ENCODE data around the gene BABAM2. TPM values are rescaled to one million over a fixed set of nuclear protein-coding genes. Genes with fewer than 3 reads are reported as not detected.
"Not testable (repeated sequence)": the region's sequence is repeated elsewhere in the genome, so short reads cannot be mapped to it uniquely, and the experiment has no call there.

Gene BABAM2
- total and polyA plus RNA-seq, 10 of the 15 experiments (the other 5 are each of a cell fraction or from before 2014, with no cell fraction given): 30.7 to 59.9 (median 44.5) TPM

DNA sequence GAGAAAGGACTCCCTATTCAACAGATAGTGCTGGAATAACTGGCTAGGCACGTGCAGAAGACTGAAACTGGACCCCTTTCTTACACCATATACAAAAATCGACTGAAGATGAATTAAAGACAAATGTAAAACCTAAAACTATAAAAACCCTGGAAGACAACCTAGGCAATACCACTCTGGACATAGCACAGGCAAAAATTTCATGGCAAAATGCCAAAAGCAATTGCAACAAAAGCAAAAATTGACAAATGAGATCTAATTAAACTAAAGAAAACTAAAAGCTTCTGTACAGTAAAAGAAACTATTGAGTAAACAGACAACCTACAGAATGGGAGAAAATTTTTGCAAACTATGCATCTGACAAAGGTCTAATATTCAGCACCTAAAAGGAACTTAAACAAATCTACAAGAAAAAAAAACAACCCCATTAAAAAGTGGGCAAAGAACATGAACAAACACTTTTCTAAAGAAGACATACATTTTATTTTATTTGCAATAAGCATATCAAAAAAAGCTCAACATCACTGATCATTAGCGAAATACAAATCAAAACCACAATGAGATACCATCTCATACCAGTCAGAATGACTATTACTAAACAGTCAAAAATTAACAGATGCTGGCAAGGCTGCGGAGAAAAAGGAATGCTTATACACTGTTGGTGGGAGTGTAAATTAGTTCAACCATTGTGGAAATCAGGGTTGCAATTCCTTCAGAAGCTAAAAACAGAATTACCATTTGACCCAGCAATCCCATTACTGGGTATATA, 8.5 kb upstream of the BABAM2 start:
- SMC1A ChIA-PET (ENCODE audit: uncharacterized antibody, unreplicated experiment); intact Hi-C loops (cut with micrococcal nuclease; ENCODE audit: unreplicated experiment); FAIRE-seq; H3K36me3 ChIP-seq (ENCODE audit: control insufficient read depth in 2 of 2, insufficient read depth in 2 of 2, low read length in 1 of 2); POLR2A ChIA-PET; H3K4me1 ChIP-seq (ENCODE audit: control insufficient read depth, insufficient read depth, low read length); H3K79me2 ChIP-seq (ENCODE audit: control insufficient read depth, insufficient read depth, low read length); in situ Hi-C loops (cut with MboI); H3K4me3 ChIP-seq; CTCF ChIA-PET; DNase-seq (ENCODE audit: low read depth, low spot score); H3K4me2 ChIP-seq (ENCODE audit: control insufficient read depth, insufficient read depth); BruUV-seq (replicated peaks); H3K27me3 ChIP-seq (replicated peaks in 1 of 2; ENCODE audit: control insufficient read depth in 2 of 2, insufficient read depth in 2 of 2, low read length in 1 of 2); RAD21 ChIA-PET (ENCODE audit: unreplicated experiment); H2AFZ ChIP-seq (ENCODE audit: control insufficient read depth, low read depth, low read length); H3K9me3 ChIP-seq (replicated peaks; ENCODE audit: control insufficient read depth, insufficient read depth, low read length); H4K20me1 ChIP-seq (ENCODE audit: control insufficient read depth, insufficient read depth); H3K9ac ChIP-seq (ENCODE audit: control insufficient read depth, insufficient read depth, low read length); H3K27ac ChIP-seq (ENCODE audit: control insufficient read depth, insufficient read depth); ATAC-seq: not testable (repeated sequence)
- 52% methylated on average over 4 of the region's 4 CpGs for WGBS (ENCODE audit: insufficient coverage, insufficient replicate concordance, low lambda C conversion rate, missing lambda C conversion rate)

- H3K27ac ChIP-seq (ENCODE audit: control insufficient read depth, insufficient read depth); DNase-seq (ENCODE audit: low read depth, low spot score); BruUV-seq (replicated peaks); H4K20me1 ChIP-seq (ENCODE audit: control insufficient read depth, insufficient read depth); SMC1A ChIA-PET (ENCODE audit: uncharacterized antibody, unreplicated experiment); H3K4me2 ChIP-seq (ENCODE audit: control insufficient read depth, insufficient read depth); H3K4me1 ChIP-seq (ENCODE audit: control insufficient read depth, insufficient read depth, low read length); H2AFZ ChIP-seq (ENCODE audit: control insufficient read depth, low read depth, low read length); H3K27me3 ChIP-seq (replicated peaks in 1 of 2; ENCODE audit: control insufficient read depth in 2 of 2, insufficient read depth in 2 of 2, low read length in 1 of 2); H3K4me3 ChIP-seq; H3K36me3 ChIP-seq (ENCODE audit: control insufficient read depth in 2 of 2, insufficient read depth in 2 of 2, low read length in 1 of 2); H3K9ac ChIP-seq (ENCODE audit: control insufficient read depth, insufficient read depth, low read length); RAD21 ChIA-PET (ENCODE audit: unreplicated experiment); intact Hi-C loops (cut with micrococcal nuclease; ENCODE audit: unreplicated experiment); H3K79me2 ChIP-seq (ENCODE audit: control insufficient read depth, insufficient read depth, low read length); CTCF ChIA-PET; FAIRE-seq; POLR2A ChIA-PET; ATAC-seq; H3K9me3 ChIP-seq (replicated peaks; ENCODE audit: control insufficient read depth, insufficient read depth, low read length); in situ Hi-C loops (cut with MboI): not testable (repeated sequence)
- 59% methylated on average over 1 of the region's 1 CpG for WGBS (ENCODE audit: insufficient coverage, insufficient replicate concordance, low lambda C conversion rate, missing lambda C conversion rate)
These were observed 8.0 kb upstream of the BABAM2 start for GRCh38 chr2:27882584-27882922.
